ENCODE results near the gene OLFML1.

OLFML1 gene

DNA sequence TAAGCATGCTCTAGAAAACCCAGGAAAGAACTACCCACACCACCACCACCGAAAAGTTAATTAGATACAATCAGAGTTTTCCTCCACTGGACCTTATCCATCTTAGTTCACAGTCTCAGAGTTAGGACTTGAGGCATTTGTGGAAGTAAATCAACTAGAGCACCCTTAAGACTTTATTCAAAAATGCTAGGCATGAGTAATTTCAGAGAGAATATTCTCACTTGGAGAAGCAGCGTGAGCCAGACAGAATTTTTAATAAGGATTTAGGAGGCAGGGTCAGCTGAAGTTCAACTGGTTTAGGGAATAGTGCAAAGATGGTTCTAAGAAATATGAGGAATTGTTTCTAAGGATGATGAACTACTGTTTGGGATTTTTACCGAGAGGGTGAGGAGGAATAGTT lies 1.2 kb upstream of the OLFML1 start:
- no peak for DNase-seq

GRCh38 chr11:7484645-7485044 lies 661 bp upstream of the OLFML1 start:
- no peak for DNase-seq

DNA sequence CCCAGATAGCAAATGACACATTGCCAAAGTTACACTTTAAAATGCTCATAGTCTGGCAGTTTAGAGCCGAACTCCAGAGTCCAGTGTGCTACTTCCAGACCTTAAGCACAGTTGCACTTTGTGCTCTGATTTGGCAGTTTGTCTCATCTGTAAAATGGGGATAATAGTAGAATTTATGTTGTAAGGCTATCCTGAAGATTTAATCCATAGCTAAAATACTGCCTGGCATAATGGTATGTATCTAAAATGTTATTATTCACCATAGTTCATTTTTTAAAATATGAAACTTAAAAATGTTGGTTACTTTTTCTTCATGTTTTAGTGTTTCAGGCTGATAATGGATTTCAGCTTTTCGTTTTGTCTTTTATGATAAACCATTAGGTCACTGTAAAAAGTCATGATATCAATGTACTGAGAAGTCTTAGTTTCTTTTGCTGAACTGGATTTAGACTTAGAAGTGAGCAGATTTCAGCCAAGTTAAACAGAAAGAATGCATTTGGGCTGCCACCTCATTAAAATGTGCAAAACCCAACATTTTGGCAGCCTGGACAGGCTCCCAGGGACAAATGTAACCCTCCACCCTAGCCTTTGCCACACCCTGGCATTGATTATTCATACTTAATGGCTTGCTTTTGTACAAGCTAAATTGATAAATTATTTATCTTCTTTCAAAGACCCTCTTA lies 933 bp downstream of the OLFML1 start:
- DNase-seq = no peak

GRCh38 chr11:7486781-7487140 lies 1.5 kb downstream of the OLFML1 start:
- DNase-seq = no peak

DNA sequence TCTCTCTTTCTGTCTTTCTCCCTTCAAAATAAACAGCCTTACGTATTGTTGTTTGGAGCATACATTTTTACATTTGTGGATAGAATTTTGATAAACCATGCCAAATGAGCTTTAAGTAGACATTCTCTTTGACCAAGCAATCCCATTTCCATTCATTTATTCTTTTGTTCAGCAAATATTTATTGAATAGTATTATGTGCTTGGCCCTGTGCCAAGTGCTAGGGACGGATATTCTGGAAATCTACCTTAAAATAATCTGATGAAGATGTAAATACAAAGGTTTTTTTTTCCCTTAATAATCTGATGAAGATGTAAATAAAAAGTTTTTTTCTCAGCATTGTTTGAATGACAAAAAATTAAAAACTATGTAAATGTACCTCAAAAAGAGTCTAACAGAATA lies 2.1 kb downstream of the OLFML1 start:
- no peak for DNase-seq

DNA sequence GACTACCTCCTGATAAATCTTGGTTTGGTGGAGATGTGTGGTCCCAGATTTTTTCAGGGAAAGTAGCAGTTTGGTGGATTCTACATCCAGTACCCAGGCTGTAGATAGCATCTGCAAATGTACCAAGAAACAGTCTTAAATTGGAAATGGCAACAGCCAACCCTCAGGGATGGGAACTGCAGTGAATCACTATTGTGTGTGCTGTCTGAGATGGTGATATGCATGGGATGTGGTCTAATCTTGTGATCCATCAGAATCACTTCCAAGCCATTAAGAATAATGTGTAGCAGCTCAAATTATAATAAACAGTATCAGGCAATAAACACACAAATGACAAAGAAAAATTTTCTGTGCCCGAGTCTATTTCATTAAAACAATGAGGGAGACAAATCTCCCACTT lies 3.4 kb downstream of the OLFML1 start:
- DNase-seq = no peak

- no peak for DNase-seq
Observed at GRCh38 chr11:7489376-7489775, 4.1 kb downstream of the OLFML1 start.

DNA sequence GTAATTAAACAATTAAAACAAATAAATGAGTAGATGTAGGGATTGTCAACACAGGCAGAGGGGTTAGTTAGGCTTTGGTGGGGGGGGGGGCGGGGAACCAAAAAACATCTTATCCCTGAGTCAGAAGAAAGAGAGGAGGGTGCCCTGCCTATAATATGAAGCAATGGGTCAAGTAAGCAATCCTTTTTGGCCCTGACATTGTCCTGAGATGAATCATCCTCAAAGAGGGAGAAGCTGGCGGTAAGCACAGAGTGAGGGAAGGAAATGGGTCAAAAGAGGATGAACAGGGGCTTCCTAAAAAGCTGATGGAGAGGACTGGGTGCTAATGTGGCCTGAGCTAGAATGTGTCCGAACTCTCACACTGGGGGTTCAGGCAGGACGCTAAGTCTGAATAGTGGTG lies 4.7 kb downstream of the OLFML1 start:
- DNase-seq = no peak

DNA sequence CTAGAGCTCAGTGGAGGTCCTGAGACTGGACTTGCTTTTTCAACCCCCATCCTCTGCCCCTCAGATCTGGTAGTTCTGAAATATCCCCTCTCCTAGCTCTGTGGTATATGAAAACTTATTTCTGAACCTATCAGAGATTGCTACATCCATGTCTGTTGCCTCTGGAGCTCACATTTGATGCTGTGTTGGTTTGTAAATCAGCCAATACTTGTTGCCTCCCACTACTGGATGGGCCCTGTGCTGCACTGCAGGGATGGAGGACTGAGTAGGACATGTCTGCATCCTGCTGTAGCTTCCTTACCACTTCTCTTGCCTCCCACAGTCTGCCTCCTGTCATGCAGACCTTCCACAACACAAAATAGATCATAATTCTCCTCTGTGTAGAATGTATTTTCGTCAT lies 5.2 kb downstream of the OLFML1 start:
- DNase-seq = no peak

DNA sequence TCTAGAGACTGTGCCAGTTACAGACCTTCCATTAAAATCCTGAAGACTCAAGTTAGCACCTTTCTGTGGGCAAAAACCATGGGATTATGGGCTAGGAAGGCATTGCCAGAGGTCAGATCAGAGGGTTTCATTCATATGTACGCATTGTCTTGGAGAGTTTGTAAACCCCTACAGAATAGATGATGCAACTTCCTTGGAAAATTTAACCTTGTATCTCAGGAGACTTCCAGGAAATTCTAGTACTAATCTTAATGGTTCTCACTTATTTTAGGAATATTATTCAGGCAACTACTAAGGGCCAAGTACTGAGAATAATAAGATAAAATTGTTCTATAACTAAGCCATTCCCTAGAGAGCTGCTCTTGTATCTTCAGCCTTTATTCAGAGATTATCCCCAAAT lies 6.9 kb downstream of the OLFML1 start:
- no peak for DNase-seq

GRCh38 chr11:7493670-7494069 lies 8.4 kb downstream of the OLFML1 start:
- DNase-seq = no peak

DNA sequence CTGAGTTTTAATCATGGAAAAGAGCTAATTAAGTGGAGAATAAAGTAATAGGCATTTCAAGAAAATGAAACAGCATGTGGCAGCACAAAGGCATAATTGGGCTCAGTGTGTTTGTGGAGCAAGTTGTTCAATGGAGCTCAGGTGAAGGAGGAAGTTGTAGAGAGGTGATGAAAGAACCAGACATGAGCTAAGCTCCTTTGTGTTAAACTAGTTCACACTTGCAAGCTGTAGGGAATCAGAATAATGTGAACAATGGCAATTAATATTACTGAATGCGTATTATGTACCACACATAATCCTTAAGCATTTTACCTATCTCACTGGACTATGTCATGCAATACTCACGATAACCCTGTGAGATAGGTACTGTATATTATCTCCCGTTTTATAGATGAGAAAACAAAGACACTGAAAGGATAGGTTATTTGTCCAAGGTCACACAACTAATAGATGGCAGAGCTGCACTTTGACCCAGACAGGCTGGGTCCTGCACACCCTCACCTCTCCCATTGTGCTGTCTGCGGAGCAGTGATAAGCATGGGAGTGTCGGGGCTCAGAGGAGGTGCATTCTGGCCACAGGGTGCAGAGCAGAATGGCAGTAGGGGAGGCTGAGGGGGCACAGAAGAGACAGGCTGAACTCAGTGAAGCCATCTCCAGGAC lies 8.9 kb downstream of the OLFML1 start:
- DNase-seq = no peak

GRCh38 chr11:7495882-7496551 lies 10.7 kb downstream of the OLFML1 start:
- DNase-seq = no peak

- DNase-seq = no peak
Observed at GRCh38 chr11:7498193-7498592, 12.9 kb downstream of the OLFML1 start.

DNA sequence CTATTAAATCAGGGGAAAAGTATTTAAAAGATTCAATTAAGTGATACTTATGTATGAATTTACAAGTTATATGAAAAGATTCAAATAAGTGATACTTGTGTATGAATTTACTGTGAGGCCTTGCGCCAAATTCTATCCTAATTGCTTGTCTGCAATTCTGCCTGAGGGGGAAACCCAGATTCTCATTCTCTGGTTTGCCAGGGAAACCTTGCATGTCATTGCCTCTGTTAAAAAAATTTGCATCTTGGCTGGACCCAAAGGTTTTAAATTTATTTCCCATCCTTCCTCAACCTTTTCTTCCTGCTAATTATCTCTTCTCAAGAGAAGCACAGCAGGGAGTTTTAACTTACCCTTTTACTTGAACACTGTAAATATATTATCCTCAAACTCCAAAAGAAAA lies 13.8 kb downstream of the OLFML1 start:
- no peak for DNase-seq

- DNase-seq = no peak
Observed at GRCh38 chr11:7500251-7500650, 14.9 kb downstream of the OLFML1 start.

DNA sequence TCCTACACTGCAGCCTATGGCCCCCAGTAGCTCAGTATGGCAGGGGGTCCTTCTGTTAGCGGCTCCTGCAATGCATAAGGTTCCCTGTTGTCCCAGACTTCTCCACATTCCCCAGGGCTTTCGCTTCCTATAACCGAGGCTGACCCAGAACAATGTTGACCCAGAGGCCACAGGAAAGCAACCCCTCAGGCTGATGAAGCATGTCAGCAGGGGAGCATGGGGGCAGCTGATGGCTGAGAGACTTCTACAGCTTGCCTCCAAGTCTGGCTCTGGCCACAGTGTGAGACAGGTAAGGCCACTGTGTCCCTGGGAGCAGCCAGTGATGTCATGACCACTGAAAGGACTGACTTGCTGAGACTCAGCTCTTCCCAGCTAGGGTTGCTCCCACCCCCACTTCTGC lies 15.9 kb downstream of the OLFML1 start:
- DNase-seq = no peak

DNA sequence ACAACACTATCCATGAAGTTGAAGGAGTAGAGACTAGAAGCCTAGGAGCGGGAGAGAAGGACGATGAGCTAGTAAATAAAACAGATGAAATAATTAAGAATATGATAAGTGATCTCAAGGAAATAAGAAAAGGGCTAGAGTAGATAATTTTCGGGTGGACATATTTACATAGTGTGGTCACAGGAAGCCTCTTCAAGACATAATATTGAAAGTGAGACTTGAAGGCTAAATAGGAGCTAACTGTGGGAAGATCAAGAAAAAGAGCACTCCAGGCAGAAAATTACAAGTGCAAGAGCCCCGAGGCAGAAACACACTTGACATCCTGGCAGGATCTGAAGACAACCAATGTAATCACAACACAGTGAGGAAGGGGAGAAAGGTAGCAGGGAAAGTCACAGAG lies 16.6 kb downstream of the OLFML1 start:
- DNase-seq = no peak

DNA sequence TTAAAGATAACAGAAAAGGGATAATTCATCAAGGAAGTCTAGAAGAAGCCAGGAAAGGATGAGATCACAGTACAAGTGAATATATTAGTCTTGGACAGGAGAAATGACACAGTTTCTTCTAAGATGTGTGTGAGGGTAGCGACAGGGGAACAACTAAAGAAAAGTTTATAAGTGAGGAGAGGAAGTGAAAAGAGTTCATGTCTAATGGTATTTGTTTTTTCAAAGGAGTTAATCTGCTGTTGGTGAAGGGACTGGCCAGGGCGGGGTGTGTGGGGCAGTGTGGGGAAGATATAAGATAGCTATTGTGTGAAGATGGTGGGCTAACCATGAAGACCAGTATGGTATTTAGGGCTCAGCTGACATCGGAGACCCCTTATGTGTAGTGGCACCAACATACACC lies 20.9 kb downstream of the OLFML1 start:
- no peak for DNase-seq

DNA sequence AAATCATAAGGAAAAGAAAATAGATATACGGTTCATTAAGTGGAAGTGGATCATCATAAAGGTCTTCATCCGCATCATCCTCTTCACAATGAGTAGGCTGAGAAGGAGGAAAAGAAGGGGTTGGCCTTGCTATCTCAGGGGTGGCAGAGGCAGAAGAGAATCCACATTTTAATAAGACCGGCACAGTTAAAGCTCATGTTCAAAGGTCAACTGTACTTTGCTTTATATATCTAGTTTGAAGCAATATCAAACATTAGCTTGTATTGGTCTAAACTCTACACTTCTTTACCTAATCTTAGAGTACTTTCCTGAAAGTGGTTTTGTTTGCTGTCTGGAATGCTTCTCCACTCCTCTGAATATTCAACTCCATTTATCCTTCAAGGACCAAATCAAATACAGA lies 22.8 kb downstream of the OLFML1 start:
- DNase-seq = no peak

- no peak for DNase-seq
Observed at GRCh38 chr11:7509966-7510365, 24.7 kb downstream of the OLFML1 start.

- no peak for DNase-seq
Observed at GRCh38 chr11:7511401-7511800, 26.1 kb downstream of the OLFML1 start.

GRCh38 chr11:7512525-7513233 lies 27.4 kb downstream of the OLFML1 start:
- DNase-seq = no peak

Measured in KG1 (cell line).